ENCODE results near the gene DONSON. TPM values are rescaled to one million over a fixed set of nuclear protein-coding genes. Genes with fewer than 3 reads are reported as not detected.

Gene DONSON
- total and polyA plus RNA-seq, 2 of the 8 experiments (the other 6 are each of a cell fraction or from before 2014, with no cell fraction given): 21.9 to 32.5 TPM

GRCh38 chr21:33619726-33620125 is 31.2 kb upstream of the DONSON start:
- Histone ChIP-seq H3K79me2 (ENCODE audit: control insufficient read depth in 1 of 2, insufficient read depth in 2 of 2, low read length in 2 of 2) (no peaks in the 10 kb centered on the region), H2AK5ac (ENCODE audit: low read depth, low read length) (no peak overlapping the region), H2BK120ac (replicated peaks; ENCODE audit: low read depth, low read length) (no peak overlapping the region), H3K79me1 (ENCODE audit: low read depth, low read length) (no peaks in the 10 kb centered on the region), H3K23me2 (ENCODE audit: low read depth, low read length) (no peaks in the 10 kb centered on the region), H4K5ac (ENCODE audit: insufficient read length, low read depth, low read length) (no peak overlapping the region), H3K9me3 (ENCODE audit: insufficient read depth in 2 of 2, low read depth in 1 of 2, low read length in 1 of 2) (no peaks in the 10 kb centered on the region), H2BK15ac (ENCODE audit: low read length) (no peak overlapping the region), H3K4me1 (replicated peaks in 1 of 4; ENCODE audit: control insufficient read depth in 3 of 4, insufficient read depth in 4 of 4, low read length in 3 of 4) (no peaks in the 10 kb centered on the region), H3K27me3 (replicated peaks in 1 of 4; ENCODE audit: control insufficient read depth in 3 of 4, extremely low read depth in 1 of 4, insufficient read depth in 3 of 4, low read length in 3 of 4) (no peaks in the 10 kb centered on the region), H2BK5ac (ENCODE audit: low read depth, low read length) (no peak overlapping the region), H3K27ac (ENCODE audit: low read depth, low read length) (no peak overlapping the region), H2BK12ac (ENCODE audit: low read depth, low read length) (no peak overlapping the region), H4K8ac (ENCODE audit: extremely low read depth, insufficient read depth, low read length) (no peak overlapping the region), H3K4me3 (ENCODE audit: extremely low read depth in 1 of 4, insufficient read depth in 2 of 4, low read depth in 3 of 4, low read length in 4 of 4) (no peak overlapping the region), H3K4ac (replicated peaks; ENCODE audit: insufficient read length, low read depth, low read length) (no peak overlapping the region), H2AFZ (ENCODE audit: low read length) (no peak overlapping the region), H2BK20ac (ENCODE audit: low read length) (no peak overlapping the region), H3K18ac (ENCODE audit: extremely low read depth, low read length) (no peak overlapping the region), H3K14ac (ENCODE audit: insufficient read length) (no peak overlapping the region), H4K91ac (replicated peaks; ENCODE audit: insufficient read length, low read length) (no peak overlapping the region), H3K23ac (ENCODE audit: insufficient read length) (no peak overlapping the region), H3K9ac (replicated peaks in 1 of 4; ENCODE audit: extremely low read depth in 1 of 4, low read depth in 3 of 4, low read length in 3 of 4) (no peak overlapping the region), H4K20me1 (replicated peaks in 1 of 2; ENCODE audit: control insufficient read depth in 1 of 2, insufficient read depth in 2 of 2, low read length in 2 of 2) (no peaks in the 10 kb centered on the region), H3K4me2 (ENCODE audit: insufficient read depth in 1 of 2, low read depth in 2 of 2, low read length in 2 of 2) (no peak overlapping the region), H3K56ac (replicated peaks; ENCODE audit: insufficient read length, low read depth, low read length) (no peak overlapping the region), H3K36me3 (ENCODE audit: control insufficient read depth in 2 of 4, insufficient read depth in 4 of 4, low read length in 3 of 4) (peaks cover 0 to 3% (median 0%) of the 10 kb centered on the region in 4 experiments; a peak in 1 of 8 replicates)
- no peak for FAIRE-seq
- 88% methylated on average over 4 of the region's 4 CpGs; no CpG with 5 or more reads in 1 of the 2 experiments for WGBS, 2 experiments (ENCODE audit: extremely low coverage in 1 of 2, insufficient coverage in 1 of 2, insufficient read length in 1 of 2, insufficient replicate concordance in 2 of 2, low coverage in 1 of 2, low lambda C conversion rate in 2 of 2, missing lambda C conversion rate in 1 of 2)
- no peak for DNase-seq (ENCODE audit: low read depth in 1 of 2, low spot score in 2 of 2)
- POLR2A ChIA-PET (ENCODE audit: partially characterized antibody): no interaction called here
- CTCF ChIA-PET (ENCODE audit: partially characterized antibody): no interaction called here
- no peak for TF ChIP-seq EGR1 (IDR thresholded peaks at IDR 0.05; ENCODE audit: borderline replicate concordance, low read depth, low read length)
- TF ChIP-seq JUN (IDR thresholded peaks at IDR 0.05; ENCODE audit: low read depth, low read length): no peak
- no peak for TF ChIP-seq GTF2F1 (IDR thresholded peaks at IDR 0.05; ENCODE audit: borderline replicate concordance, low read depth, low read length)
- no peak for TF ChIP-seq BRCA1 (IDR thresholded peaks at IDR 0.05; ENCODE audit: low read depth, low read length)
- TF ChIP-seq ATF2 (IDR thresholded peaks at IDR 0.05; ENCODE audit: low read length): no peak
- no peak for TF ChIP-seq EZH2 (IDR thresholded peaks at IDR 0.05; ENCODE audit: low read depth, low read length, severe bottlenecking)
- TF ChIP-seq SP2 (IDR thresholded peaks at IDR 0.05; ENCODE audit: low read length): no peak
- no peak for TF ChIP-seq CBX5 (IDR thresholded peaks at IDR 0.05; ENCODE audit: low read depth, low read length)
- TF ChIP-seq SRF (IDR thresholded peaks at IDR 0.05; ENCODE audit: low read depth, low read length): no peak
- TF ChIP-seq NANOG (IDR thresholded peaks at IDR 0.05; ENCODE audit: insufficient read depth, low read depth, low read length, poor library complexity, severe bottlenecking): no peak
- no peak for TF ChIP-seq USF2 (IDR thresholded peaks at IDR 0.05; ENCODE audit: low read length)
